Kidney (tissue), 14 donors: ENCODE data around the gene AFF3. TPM values are rescaled to one million over a fixed set of nuclear protein-coding genes. Genes with fewer than 3 reads are reported as not detected.

Experiments
- DNase-seq, 5 donors: peaks; one replicate each; pipeline ENCODE4 v3.0.0-alpha.2; 2013 to 2020
- FAIRE-seq: peaks from 2 replicates; lab custom pipeline; 2012; peaks lifted over from hg19 to GRCh38; lab: Jason Lieb, UNC
- H3K27ac ChIP-seq, 2 donors: one replicate each; pipeline ENCODE4 v1.7.0; 2013; ENCODE audit warnings: low read depth in 2 of 2, low read length in 2 of 2, inconsistent platforms in 1 of 2
- H3K27me3 ChIP-seq: one replicate; pipeline ENCODE4 v1.7.1; 2013; ENCODE audit warnings: low read length, inconsistent platforms; ENCODE audit not compliant: control insufficient read depth, insufficient read depth
- H3K36me3 ChIP-seq, 3 donors: one replicate each; pipeline versions ENCODE4 v1.7.0 to v1.7.1; 2013; ENCODE audit warnings: low read length in 3 of 3, control low read depth in 1 of 3, inconsistent platforms in 1 of 3; ENCODE audit not compliant: insufficient read depth in 3 of 3, control insufficient read depth in 2 of 3
- H3K4me1 ChIP-seq, 3 donors: one replicate each; pipeline versions ENCODE4 v1.7.0 to v1.7.1; 2013; ENCODE audit warnings: low read length in 3 of 3, inconsistent platforms in 1 of 3, low read depth in 1 of 3; ENCODE audit not compliant: control insufficient read depth in 2 of 3, insufficient read depth in 2 of 3
- H3K4me3 ChIP-seq, 3 donors: one replicate each; pipeline versions ENCODE4 v1.7.0 to v1.8.1; 2013; ENCODE audit warnings: low read length in 3 of 3, control low read depth in 1 of 3, inconsistent platforms in 1 of 3
- H3K9ac ChIP-seq, 3 donors: one replicate each; pipeline versions ENCODE4 v1.7.0 to v1.7.1; 2013; ENCODE audit warnings: low read length in 3 of 3, control low read depth in 1 of 3, inconsistent platforms in 1 of 3
- H3K9me3 ChIP-seq, 3 donors: one replicate each; pipeline versions ENCODE4 v1.7.0 to v1.7.1; 2013; ENCODE audit warnings: low read length in 3 of 3, control low read depth in 1 of 3, inconsistent platforms in 1 of 3; ENCODE audit not compliant: control insufficient read depth in 2 of 3, insufficient read depth in 1 of 3
- CTCF ChIP-seq: IDR thresholded peaks from 3 replicates; pipeline ENCODE4 v1.5.1; 2012; ENCODE audit warnings: mild to moderate bottlenecking, moderate library complexity, borderline replicate concordance; ENCODE audit not compliant: insufficient read depth; ENCODE audit errors: extremely low read depth
- intact Hi-C: fragments of 100-400 bp; cut with DNase I; formaldehyde crosslinking; loops from one replicate; pipeline ENCODE4 v1.11.1; 2022
- polyA plus RNA-seq: library from polyadenylated mRNA; stranded (reverse); fragments of 350-450 nt; fragmentation: Illumina TruSeq; extraction: RNeasy Lipid Tissue Mini Kit (QIAGEN cat#74804); gene quantifications from one replicate; pipeline ENCODE4 v1.2.3, GENCODE V29; 2014; ENCODE audit warnings: low read depth, low replicate concordance; ENCODE audit not compliant: insufficient read depth
- total RNA-seq: library from RNA; stranded (reverse); fragmentation: NEBNext Ultra II Directional; extraction: Animal tissue kit (Norgen Biotek cat#: 25700); gene quantifications from one replicate; pipeline ENCODE4 v1.2.1, GENCODE V29; 2021
- donor health status: control.
- donor health status: control.
- donor health status: control.
- donor health status: control.
- donor health status: control.
- donor health status: DM: yes; HTN: yes; CAD: no.
- donor health status: Normal renal cell carcinoma (clear cell type).

AFF3 gene
- total and polyA plus RNA-seq, 2 donors from 2014 or later, result 0.65 to 11.0 TPM

- no peak overlapping the region for H3K4me3 ChIP-seq
- no peaks in the 10 kb centered on the region for H3K27me3 ChIP-seq
- DNase-seq (no peak), FAIRE-seq (no peak)
- H3K9me3 ChIP-seq, result no peaks in the 10 kb centered on the region
- no peaks in the 10 kb centered on the region for H3K36me3 ChIP-seq
- intact Hi-C loops, result loop anchor here (5.0 kb wide), 1 partner anchor 687 kb away; no protein-coding TSS in a partner anchor
- no peak overlapping the region for H3K9ac ChIP-seq
- no peak overlapping the region for H3K27ac ChIP-seq
- H3K4me1 ChIP-seq, result no peaks in the 10 kb centered on the region
- no peak for TF ChIP-seq CTCF
Measured at GRCh38 chr2:99554871-99555270, 587.5 kb downstream of the AFF3 start.

GRCh38 chr2:99554238-99554637 is 588.2 kb downstream of the AFF3 start:
- Histone ChIP-seq H3K27ac (no peak overlapping the region), H3K4me1 (no peaks in the 10 kb centered on the region), H3K9me3 (no peaks in the 10 kb centered on the region), H3K27me3 (no peaks in the 10 kb centered on the region), H3K4me3 (no peak overlapping the region), H3K36me3 (no peaks in the 10 kb centered on the region), H3K9ac (no peak overlapping the region)
- intact Hi-C loops, result no loop called here
- DNase-seq (no peak), FAIRE-seq (no peak)
- no peak for TF ChIP-seq CTCF

GRCh38 chr2:99552529-99552928 is 589.9 kb downstream of the AFF3 start:
- Histone ChIP-seq H3K36me3 (no peaks in the 10 kb centered on the region), H3K9ac (no peak overlapping the region), H3K4me1 (no peaks in the 10 kb centered on the region), H3K27ac (no peak overlapping the region), H3K9me3 (no peaks in the 10 kb centered on the region), H3K4me3 (no peak overlapping the region), H3K27me3 (no peaks in the 10 kb centered on the region)
- TF ChIP-seq CTCF, result no peak
- no peak for DNase-seq
- intact Hi-C loops, result no loop called here
- no peak for FAIRE-seq

- no peaks in the 10 kb centered on the region for H3K27me3 ChIP-seq
- no peaks in the 10 kb centered on the region for H3K9me3 ChIP-seq
- no peak overlapping the region for H3K9ac ChIP-seq
- no peak for TF ChIP-seq CTCF
- no peaks in the 10 kb centered on the region for H3K4me1 ChIP-seq
- H3K27ac ChIP-seq, result no peak overlapping the region
- FAIRE-seq, result no peak
- no peaks in the 10 kb centered on the region for H3K36me3 ChIP-seq
- intact Hi-C loops, result no loop called here
- DNase-seq, result no peak
- H3K4me3 ChIP-seq, result no peak overlapping the region
Measured at GRCh38 chr2:99550368-99550767, 592.0 kb downstream of the AFF3 start.
